ENCODE data around the gene USP4. TPM values are rescaled to one million over a fixed set of nuclear protein-coding genes. Genes with fewer than 3 reads are reported as not detected.
A peak's percentile ranks its signal among the peaks of the same experiment; 100 is the strongest.

The USP4 gene
- total and polyA plus RNA-seq, 2 of the 8 experiments (the other 6 are each of a cell fraction or from before 2014, with no cell fraction given) = 16.0 to 27.8 TPM

DNA sequence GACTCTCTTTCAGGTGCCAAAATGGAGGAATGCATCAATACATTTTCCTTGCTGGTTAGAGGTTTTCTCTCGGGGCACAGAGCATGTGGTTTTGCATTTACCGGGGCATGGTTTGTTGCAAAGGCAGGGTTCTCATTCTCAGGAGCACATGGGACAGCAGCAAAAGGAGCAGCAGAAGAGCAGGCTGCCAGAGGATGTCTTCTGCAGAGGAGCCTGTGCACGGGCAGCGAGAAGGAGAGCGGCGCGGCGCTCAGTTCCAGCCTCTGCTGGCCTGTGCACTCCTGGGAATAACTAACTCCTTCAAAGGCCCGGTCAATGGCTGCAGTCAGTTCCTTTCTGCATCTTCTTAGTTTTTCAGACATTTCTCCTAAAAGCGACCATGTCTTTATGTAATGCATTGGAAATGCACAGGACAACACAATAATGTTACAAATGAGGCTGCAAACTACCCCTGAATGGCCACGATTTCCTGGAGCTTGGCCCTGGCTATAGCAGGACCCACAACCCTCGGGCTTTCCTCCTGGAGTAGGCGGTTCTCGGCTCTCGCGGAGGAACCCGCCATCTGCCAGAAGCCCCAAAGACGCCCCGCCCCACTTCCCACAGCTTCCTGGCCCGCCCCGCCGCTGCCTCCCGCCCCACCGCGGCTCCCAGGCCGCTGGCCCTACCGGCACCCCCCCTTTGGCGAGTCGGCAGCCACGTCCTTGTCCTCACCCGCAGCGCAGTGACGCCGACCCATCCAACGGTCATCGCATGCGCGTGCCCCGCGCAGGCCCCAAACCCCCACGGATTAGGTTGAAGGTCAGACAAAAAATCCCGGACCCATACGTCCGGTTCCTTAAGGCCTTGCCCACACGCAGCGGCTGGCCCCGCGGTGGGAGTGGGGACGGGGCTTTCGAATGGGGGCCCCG is 63.1 kb downstream of the USP4 start, which contains the start of gene C3orf62:
Gene C3orf62 (minus strand): TSS at position 758 of the 908 bp plus-strand sequence. CDS start 360 bp downstream, at position 398.
- POLR2A ChIA-PET (ENCODE audit: partially characterized antibody) = interaction anchor here (0.8 to 1.4 kb wide), 6 partner anchors 11 to 192 kb away, joined by 3 to 5 read pairs (median 4); partner anchors contain the start of gene QRICH1
- peak within 1 kb of the TSS; percentile 43 to 59 for H3K4me2 ChIP-seq (ENCODE audit: insufficient read depth in 1 of 2, low read depth in 2 of 2, low read length in 2 of 2)
- TF ChIP-seq CHD2 (IDR thresholded peaks at IDR 0.05; ENCODE audit: low read length) (peak; percentile 83), POLR2A (IDR thresholded peaks at IDR 0.05; ENCODE audit: control extremely low read depth in 1 of 2, low read depth in 2 of 2, low read length in 2 of 2) (peak; percentile 39 to 51), ASH2L (IDR thresholded peaks at IDR 0.05; ENCODE audit: low read length) (peak; percentile 45), EZH2 (IDR thresholded peaks at IDR 0.05; ENCODE audit: low read depth, low read length, severe bottlenecking) (no peak), KDM1A (IDR thresholded peaks at IDR 0.05; ENCODE audit: borderline replicate concordance, low read length) (no peak), SP2 (IDR thresholded peaks at IDR 0.05; ENCODE audit: low read length) (no peak), BACH1 (IDR thresholded peaks at IDR 0.05; ENCODE audit: low read length) (peak; percentile 6; the same call in 1 of the 2 replicates), POLR2AphosphoS5 (IDR thresholded peaks at IDR 0.05; ENCODE audit: low read depth, low read length) (peak; percentile 42), PHF8 (conservative IDR thresholded peaks at IDR 0.05; ENCODE audit: low read depth, low read length) (0 out of 2 replicates have a peak, but pooled peaks have one; percentile 28)
- TF ChIP-seq, protein P1, sequence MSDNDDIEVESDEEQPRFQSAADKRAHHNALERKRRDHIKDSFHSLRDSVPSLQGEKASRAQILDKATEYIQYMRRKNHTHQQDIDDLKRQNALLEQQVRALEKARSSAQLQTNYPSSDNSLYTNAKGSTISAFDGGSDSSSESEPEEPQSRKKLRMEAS (IDR thresholded peaks at IDR 0.05) = peak; percentile 48; the same call in 1 of the 2 replicates
- TF ChIP-seq, protein P2, sequence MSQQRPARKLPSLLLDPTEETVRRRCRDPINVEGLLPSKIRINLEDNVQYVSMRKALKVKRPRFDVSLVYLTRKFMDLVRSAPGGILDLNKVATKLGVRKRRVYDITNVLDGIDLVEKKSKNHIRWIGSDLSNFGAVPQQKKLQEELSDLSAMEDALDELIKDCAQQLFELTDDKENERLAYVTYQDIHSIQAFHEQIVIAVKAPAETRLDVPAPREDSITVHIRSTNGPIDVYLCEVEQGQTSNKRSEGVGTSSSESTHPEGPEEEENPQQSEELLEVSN (IDR thresholded peaks at IDR 0.05) = peak; percentile 20; the same call in 1 of the 2 replicates

More for the DNA sequence above, 63.1 kb downstream of the USP4 start, which contains the start of gene C3orf62:
- H3K14ac ChIP-seq (ENCODE audit: insufficient read length) = no peak within 1 kb of the TSS
- H3K27ac ChIP-seq (ENCODE audit: low read depth, low read length) = peak within 1 kb of the TSS; percentile 30; the same call in 1 of the 2 replicates
- H2AFZ ChIP-seq (ENCODE audit: low read length) = peak within 1 kb of the TSS; percentile 67
- H3K4me1 ChIP-seq (replicated peaks in 1 of 4; ENCODE audit: control insufficient read depth in 3 of 4, insufficient read depth in 4 of 4, low read length in 3 of 4) = peaks cover 0 to 4% (median 1%) of the 10 kb centered on the region in 4 experiments; a peak in 3 of 7 replicates
- H3K56ac ChIP-seq (replicated peaks; ENCODE audit: insufficient read length, low read depth, low read length) = no peak within 1 kb of the TSS
- H3K9ac ChIP-seq (replicated peaks in 1 of 4; ENCODE audit: extremely low read depth in 1 of 4, low read depth in 3 of 4, low read length in 3 of 4) = peak within 1 kb of the TSS in 3 of 4 experiments; percentile 10 to 18 (median 15); a peak in 4 of 7 replicates
- peak within 1 kb of the TSS; percentile 91 for H4K8ac ChIP-seq (ENCODE audit: extremely low read depth, insufficient read depth, low read length)
- no peak within 1 kb of the TSS for H2BK12ac ChIP-seq (ENCODE audit: low read depth, low read length)
- no peak within 1 kb of the TSS for H3K4ac ChIP-seq (replicated peaks; ENCODE audit: insufficient read length, low read depth, low read length)
- peak within 1 kb of the TSS; percentile 32; the same call in 1 of the 2 replicates for H3K18ac ChIP-seq (ENCODE audit: extremely low read depth, low read length)
- peak within 1 kb of the TSS; percentile 25 to 55 (median 36) for H3K4me3 ChIP-seq (ENCODE audit: extremely low read depth in 1 of 4, insufficient read depth in 2 of 4, low read depth in 3 of 4, low read length in 4 of 4)
- peaks cover 0 to 13% (median 6%) of the 10 kb centered on the region in 4 experiments; a peak in 3 of 8 replicates for H3K36me3 ChIP-seq (ENCODE audit: control insufficient read depth in 2 of 4, insufficient read depth in 4 of 4, low read length in 3 of 4)
- H3K27me3 ChIP-seq (replicated peaks in 1 of 4; ENCODE audit: control insufficient read depth in 3 of 4, extremely low read depth in 1 of 4, insufficient read depth in 3 of 4, low read length in 3 of 4) = no peaks in the 10 kb centered on the region
- H3K23me2 ChIP-seq (ENCODE audit: low read depth, low read length) = no peaks in the 10 kb centered on the region
- no peak within 1 kb of the TSS for H4K91ac ChIP-seq (replicated peaks; ENCODE audit: insufficient read length, low read length)
- H2BK20ac ChIP-seq (ENCODE audit: low read length) = no peak within 1 kb of the TSS
- DNase-seq (ENCODE audit: low read depth in 1 of 2, low spot score in 2 of 2) (peak; percentile 34 to 73), FAIRE-seq (no peak)
- WGBS, 2 experiments (ENCODE audit: extremely low coverage in 1 of 2, insufficient coverage in 1 of 2, insufficient read length in 1 of 2, insufficient replicate concordance in 2 of 2, low coverage in 1 of 2, low lambda C conversion rate in 2 of 2, missing lambda C conversion rate in 1 of 2) = 49% methylated on average over 41 of the region's 51 CpGs; no CpG with 5 or more reads in 1 of the 2 experiments
- H3K79me1 ChIP-seq (ENCODE audit: low read depth, low read length) = no peaks in the 10 kb centered on the region
- H2BK120ac ChIP-seq (replicated peaks; ENCODE audit: low read depth, low read length) = no peak within 1 kb of the TSS
- H2BK15ac ChIP-seq (ENCODE audit: low read length) = no peak within 1 kb of the TSS
- no peaks in the 10 kb centered on the region for H3K9me3 ChIP-seq (ENCODE audit: insufficient read depth in 2 of 2, low read depth in 1 of 2, low read length in 1 of 2)
- H3K23ac ChIP-seq (ENCODE audit: insufficient read length) = no peak within 1 kb of the TSS
- no peaks in the 10 kb centered on the region for H3K79me2 ChIP-seq (ENCODE audit: control insufficient read depth in 1 of 2, insufficient read depth in 2 of 2, low read length in 2 of 2)
- no peaks in the 10 kb centered on the region for H4K20me1 ChIP-seq (replicated peaks in 1 of 2; ENCODE audit: control insufficient read depth in 1 of 2, insufficient read depth in 2 of 2, low read length in 2 of 2)
- no peak within 1 kb of the TSS for H4K5ac ChIP-seq (ENCODE audit: insufficient read length, low read depth, low read length)
- no peak within 1 kb of the TSS for H2BK5ac ChIP-seq (ENCODE audit: low read depth, low read length)
- H2AK5ac ChIP-seq (ENCODE audit: low read depth, low read length) = no peak within 1 kb of the TSS
- CTCF ChIA-PET (ENCODE audit: partially characterized antibody) = interaction anchor here (0.6 to 1.3 kb wide), 3 partner anchors 14 to 358 kb away, joined by 3 read pairs; no protein-coding TSS in a partner anchor
